IPS-NIHi7 (cell line): Measurements from ENCODE around the gene TM4SF4.

Experiments used
- DNase-seq: peaks from one replicate; pipeline ENCODE4 v3.0.0; 2012; ENCODE audit warnings: mixed read lengths; ENCODE audit errors: extremely low spot score

The TM4SF4 gene

DNA sequence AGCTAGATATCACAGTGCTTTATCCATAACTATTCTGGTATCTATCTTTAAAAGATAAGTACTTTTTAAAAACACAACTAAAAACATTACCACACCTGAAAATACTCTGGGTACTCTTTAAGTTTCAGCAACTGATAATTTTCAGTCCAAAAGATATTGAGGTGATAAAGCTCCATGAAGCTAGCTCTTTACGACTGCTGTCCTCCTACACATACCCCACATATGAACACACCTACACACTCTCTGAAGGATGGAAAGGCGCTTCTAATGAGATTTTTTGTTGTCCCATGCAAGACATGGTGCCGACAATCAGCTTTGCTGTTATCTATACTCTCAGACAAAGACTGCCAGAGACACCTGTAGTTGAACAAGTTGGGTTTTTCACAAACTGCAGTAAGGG lies 19.1 kb upstream of the TM4SF4 start:
- DNase-seq: no peak

- no peak for DNase-seq
These were observed 18.5 kb upstream of the TM4SF4 start for GRCh38 chr3:149455989-149456388.

DNA sequence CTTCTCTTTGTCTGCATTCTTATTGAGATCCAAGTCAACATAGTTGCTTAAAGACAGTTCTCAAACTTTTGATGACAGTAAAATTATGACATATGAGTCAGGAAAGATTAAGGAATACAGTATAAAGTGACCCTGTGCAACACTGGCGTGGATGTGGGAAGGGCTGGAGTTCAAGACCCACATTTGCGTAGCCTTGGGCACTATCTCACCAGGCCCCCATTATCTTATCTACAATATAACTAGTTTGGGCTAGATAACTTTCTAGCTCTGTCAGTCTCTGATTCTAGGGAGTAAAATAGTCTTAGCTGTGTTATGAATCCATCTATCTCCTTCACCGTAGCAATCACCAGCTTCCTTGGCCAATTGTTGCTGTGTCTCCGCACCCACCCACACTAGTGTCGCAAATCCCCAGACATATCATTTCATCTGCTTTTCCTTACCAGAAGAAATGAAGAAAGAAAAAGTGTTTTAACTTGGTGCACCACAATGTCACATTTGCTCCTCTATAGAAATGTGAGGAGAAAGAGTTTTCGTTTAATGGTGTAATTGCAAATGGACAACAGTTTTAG lies 14.9 kb upstream of the TM4SF4 start:
- no peak for DNase-seq

GRCh38 chr3:149460117-149460516 lies 14.4 kb upstream of the TM4SF4 start:
- no peak for DNase-seq

GRCh38 chr3:149462051-149462450 lies 12.4 kb upstream of the TM4SF4 start:
- DNase-seq: no peak

- DNase-seq: no peak
These were observed 11.9 kb upstream of the TM4SF4 start for GRCh38 chr3:149462581-149463011.

GRCh38 chr3:149463921-149464320 lies 10.6 kb upstream of the TM4SF4 start:
- DNase-seq: no peak

DNA sequence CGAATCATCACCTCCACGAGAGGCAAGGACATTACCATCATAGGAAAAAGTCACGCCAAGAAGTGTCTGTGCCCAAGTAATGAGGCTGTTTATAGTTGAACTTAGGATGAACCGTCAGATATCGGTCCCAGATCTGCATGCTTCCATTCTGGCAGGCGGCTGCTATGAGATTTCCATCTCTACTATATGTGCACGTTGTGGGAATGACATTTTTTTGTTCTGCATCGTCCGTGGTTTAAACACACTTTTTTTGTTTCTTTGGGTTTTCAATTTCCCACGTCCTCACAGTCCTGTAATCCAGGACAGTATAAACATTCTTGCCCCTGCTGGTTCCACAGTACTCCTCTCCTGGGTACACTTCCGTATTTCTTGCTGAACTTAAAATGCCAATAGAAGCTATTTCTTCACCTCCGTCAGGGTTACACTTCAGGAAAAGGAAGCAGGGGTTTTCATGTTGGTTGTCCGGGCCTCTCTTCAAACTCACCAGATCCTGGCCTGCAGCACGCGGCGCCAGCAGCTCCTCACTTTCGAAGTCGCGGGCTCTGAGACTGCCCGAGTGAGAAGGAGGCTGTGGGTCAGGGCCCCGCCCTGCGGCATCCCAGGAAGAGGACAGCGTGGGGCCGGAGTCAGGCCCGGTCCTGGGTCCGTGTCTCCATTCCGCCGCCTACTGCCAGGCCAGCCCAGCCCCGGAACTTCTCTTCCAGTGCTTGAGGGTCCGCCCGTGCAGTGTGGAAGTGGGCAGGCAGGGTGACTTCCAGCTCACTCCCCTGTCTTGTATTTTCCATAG lies 9.8 kb upstream of the TM4SF4 start:
- no peak for DNase-seq

- no peak for DNase-seq
These were observed 9.1 kb upstream of the TM4SF4 start for GRCh38 chr3:149465351-149465883.

- DNase-seq: peak; percentile 41
These were observed 8.3 kb upstream of the TM4SF4 start for GRCh38 chr3:149466192-149466591.

DNA sequence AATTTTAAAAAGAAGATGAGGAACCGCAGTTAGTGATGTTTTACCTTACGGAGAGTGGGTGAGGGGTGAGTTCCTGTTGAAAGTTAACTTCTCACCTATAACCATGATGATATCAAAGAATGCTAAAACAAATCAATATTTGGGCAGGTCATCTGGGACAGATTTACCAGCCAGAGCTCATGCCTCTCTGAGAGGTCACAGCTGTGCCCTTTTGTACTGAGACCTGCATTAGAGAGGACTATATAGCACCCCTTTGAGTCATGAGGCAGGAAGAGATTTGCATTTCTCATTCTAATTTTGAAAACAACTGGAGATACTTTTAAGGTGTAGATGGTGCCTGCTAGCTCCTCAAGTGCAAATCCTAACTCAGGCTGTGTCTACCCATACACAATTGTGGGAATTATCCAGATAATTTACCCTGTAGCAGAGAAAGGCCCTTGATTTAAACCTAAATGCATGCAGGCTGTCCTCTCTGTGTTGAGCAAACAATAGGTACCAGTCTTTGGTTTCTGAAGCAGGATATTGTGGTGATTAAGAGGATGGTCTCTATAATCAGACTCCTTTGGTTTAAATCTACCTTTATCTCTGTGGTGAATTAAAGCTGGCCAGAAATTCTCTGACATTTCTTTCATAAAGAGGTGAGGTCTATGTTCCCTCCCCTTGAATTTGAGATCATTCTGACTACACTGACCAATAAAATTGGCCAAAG lies 5.8 kb upstream of the TM4SF4 start:
- DNase-seq: no peak

- no peak for DNase-seq
These were observed 4.1 kb upstream of the TM4SF4 start for GRCh38 chr3:149470381-149470780.

DNA sequence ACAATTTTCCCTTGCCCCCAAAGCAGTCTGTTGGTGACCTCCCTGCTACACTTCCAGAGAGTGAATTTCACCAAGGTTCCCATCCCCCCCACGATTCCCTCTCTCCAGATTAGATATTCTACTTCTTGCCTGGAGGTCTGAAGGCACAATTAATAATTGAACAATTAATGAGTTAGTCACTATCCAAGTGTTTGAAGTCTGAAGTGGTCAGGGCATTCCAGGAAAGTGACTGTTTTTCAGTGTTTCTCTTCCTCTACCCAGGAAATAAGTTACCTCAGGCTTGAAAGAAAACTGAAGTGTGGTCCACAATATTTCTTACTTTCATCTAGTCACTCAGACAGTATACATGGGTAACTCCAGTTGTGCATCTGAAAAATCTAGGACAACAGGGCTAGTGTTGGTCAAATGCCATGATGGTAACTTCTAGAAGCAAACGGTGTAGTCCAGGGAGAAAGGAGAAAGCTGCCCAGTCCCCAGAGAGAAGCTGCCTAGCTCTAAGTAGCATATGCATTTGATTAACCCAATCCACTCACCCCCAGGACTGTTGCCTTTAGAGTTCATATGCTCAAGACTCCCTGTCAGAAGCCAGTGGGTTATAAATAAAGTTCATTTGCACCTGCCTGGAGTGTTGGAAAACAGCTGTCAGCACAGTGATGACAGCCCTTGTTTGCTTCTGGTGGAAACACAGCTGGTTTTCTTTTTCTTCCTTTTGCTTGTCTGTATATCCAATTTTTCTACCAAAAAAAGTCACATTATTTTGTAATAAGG lies 2.3 kb upstream of the TM4SF4 start:
- no peak for DNase-seq

DNA sequence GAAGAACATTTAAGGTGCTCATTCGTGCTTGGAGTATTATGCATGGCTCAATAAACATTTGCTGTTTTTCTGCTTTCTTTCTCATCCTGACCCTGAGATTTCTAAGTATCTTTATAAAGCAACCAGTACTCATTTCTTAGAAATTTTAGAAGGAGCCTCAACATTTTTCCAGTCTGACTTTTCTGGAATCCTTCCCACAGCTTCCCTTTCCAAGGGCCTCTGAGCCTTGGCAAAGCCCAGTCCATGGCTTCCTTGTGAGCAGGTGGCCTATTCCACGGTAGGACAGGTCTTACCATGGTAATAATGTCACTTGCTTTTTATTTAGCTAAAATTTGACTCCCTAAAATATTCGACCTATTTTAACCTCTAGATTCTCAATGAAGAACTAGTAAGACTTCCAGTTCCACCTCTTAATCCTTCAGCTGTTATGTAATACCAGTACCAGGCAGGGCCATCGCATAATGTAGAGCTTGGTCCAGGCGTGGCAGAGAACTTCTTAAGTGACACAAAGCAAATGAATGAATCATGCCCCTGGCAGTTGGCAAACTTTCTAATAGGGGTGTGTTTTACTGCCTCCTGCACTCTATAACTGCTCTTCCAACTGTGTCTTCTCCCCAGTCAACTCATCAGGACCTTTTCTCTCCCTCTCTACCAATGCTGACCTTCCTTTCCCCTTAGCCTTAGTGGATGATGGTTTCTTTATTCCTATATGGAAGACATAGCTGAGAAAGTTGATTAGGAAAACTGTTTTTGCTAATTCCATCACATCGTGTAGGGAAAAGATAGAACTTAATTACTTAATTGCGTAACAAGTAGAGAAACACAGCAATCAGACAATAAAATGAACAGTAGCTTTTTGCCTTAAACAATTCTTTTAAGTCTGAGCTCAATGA lies 894 bp upstream of the TM4SF4 start:
- no peak for DNase-seq

GRCh38 chr3:149475451-149476060 lies 1.1 kb downstream of the TM4SF4 start:
- DNase-seq: no peak

- no peak for DNase-seq
These were observed 1.7 kb downstream of the TM4SF4 start for GRCh38 chr3:149476225-149476624.

- DNase-seq: no peak
These were observed 5.3 kb downstream of the TM4SF4 start for GRCh38 chr3:149479621-149480325.

DNA sequence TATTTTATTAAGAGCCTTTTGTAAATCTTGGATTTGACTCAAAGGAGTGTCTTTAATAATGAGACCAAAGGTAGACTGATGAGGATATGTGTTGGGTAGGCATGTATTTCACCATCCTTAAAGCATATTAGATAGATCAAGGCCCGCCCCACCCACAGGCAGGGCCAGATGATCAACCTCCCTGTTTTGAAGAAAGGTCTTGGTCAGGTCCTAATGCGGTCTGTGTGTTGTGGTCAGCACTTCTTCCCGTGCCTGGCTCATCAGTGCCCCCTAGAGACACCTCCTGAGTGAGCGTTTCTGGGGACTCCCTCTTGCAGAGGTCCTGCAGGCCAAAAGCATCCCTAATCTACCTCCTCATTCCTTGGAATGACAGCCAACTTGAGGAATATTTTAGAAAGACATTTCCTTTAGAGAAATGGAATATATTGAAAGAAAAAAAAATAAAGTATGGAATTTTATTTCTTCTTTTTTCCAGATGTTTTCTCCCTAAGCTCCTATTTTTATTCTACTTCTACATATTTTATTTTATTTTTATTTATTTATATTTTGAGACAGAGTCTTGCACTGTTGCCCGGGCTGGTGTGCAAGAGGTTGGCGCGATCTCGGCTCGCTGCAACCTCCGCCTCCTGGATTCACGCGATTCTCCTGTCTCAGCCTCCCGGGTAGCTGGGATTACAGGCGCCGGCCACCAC lies 6.0 kb downstream of the TM4SF4 start:
- DNase-seq: peak; percentile 89

DNA sequence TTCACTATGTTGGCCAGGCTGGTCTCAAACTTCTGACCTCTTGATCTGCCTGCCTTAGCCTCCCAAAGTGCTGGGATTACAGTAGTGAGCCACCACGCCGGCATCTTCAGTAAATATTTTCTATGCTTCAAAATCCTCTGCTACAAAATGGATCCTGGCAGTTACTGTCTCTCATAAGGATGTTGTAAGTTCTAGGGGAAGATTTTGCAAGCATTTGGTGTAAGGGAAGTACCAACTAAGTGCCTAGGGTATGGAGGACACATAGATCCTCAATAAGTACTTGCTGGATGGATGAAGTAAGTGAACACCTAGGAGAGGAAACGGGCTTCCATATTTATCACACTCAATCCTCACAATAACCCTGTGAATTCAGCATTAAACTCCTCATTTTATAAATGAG lies 6.6 kb downstream of the TM4SF4 start:
- DNase-seq: no peak
